ENCODE measurements around the gene UMAD1. TPM values are rescaled to one million over a fixed set of nuclear protein-coding genes. Genes with fewer than 3 reads are reported as not detected.

The UMAD1 gene
- total and polyA plus RNA-seq, 2 of the 13 experiments (the other 11 are each of a cell fraction or from before 2014, with no cell fraction given) = 16.8 to 17.6 TPM

GRCh38 chr7:7795630-7796121 lies 155.1 kb downstream of the UMAD1 start:
- no TSS peak for BruUV-seq (replicated peaks)
- no peaks in the 10 kb centered on the region for H3K79me2 ChIP-seq (ENCODE audit: insufficient read depth, low read length)
- DNase-seq (ENCODE audit: low spot score) = peak; percentile 9
- 85% methylated on average over 1 of the region's 1 CpG for WGBS (ENCODE audit: low lambda C conversion rate)
- H2AFZ ChIP-seq (ENCODE audit: low read length) = no peak overlapping the region
- no peaks in the 10 kb centered on the region for H3K27me3 ChIP-seq (ENCODE audit: control insufficient read depth in 1 of 2, insufficient read depth in 2 of 2, low read length in 2 of 2)
- TF ChIP-seq SALL1 (CRISPR knock-in tag; IDR thresholded peaks at IDR 0.05) = no peak
- TF ChIP-seq ZMYM2 (CRISPR knock-in tag; IDR thresholded peaks at IDR 0.05) = no peak
- TF ChIP-seq CAMTA2 (CRISPR knock-in tag; IDR thresholded peaks at IDR 0.05; ENCODE audit: borderline replicate concordance) = no peak
- TF ChIP-seq TOE1 (CRISPR knock-in tag; IDR thresholded peaks at IDR 0.05) = no peak
- no peak for TF ChIP-seq ZNF329 (CRISPR knock-in tag; IDR thresholded peaks at IDR 0.05; ENCODE audit: low read depth)
- TF ChIP-seq HMGXB3 (CRISPR knock-in tag; IDR thresholded peaks at IDR 0.05; ENCODE audit: borderline replicate concordance) = no peak
- no peak for TF ChIP-seq ZNF629 (CRISPR knock-in tag; conservative IDR thresholded peaks at IDR 0.05)
- no peak for TF ChIP-seq BRF2 (CRISPR knock-in tag; IDR thresholded peaks at IDR 0.05)
- no peak overlapping the region for H3K9ac ChIP-seq (ENCODE audit: insufficient read depth, low read depth, low read length)
- ATAC-seq = no peak
- H3K9me3 ChIP-seq (ENCODE audit: low read length) = no peaks in the 10 kb centered on the region
- in situ Hi-C loops (cut with HindIII; ENCODE audit: extremely low pct_ligation_motif_present, low pct_unique_long_range_greater_than_20kb) = no loop called here
- POLR2A ChIA-PET = no interaction called here
- CTCF ChIA-PET (ENCODE audit: low intra/inter-chr PET ratio, low total read pairs) = no interaction called here
- no peaks in the 10 kb centered on the region; a peak in 1 of 5 replicates for H3K36me3 ChIP-seq (replicated peaks in 1 of 2; ENCODE audit: control insufficient read depth in 1 of 2, insufficient read depth in 2 of 2, low read length in 2 of 2)
- H3K27ac ChIP-seq (ENCODE audit: extremely low read length, insufficient read depth, low read length) = no peak overlapping the region
- H3K4me1 ChIP-seq (ENCODE audit: insufficient read depth, low read length) = peaks cover 6% of the 10 kb centered on the region; the same call in 1 of the 2 replicates
- H3K4me2 ChIP-seq (ENCODE audit: low read depth, low read length) = no peak overlapping the region
- H4K20me1 ChIP-seq (ENCODE audit: insufficient read depth, low read length) = no peaks in the 10 kb centered on the region
- no peak overlapping the region for H3K4me3 ChIP-seq (replicated peaks in 1 of 3; ENCODE audit: insufficient read depth in 1 of 3, low read depth in 2 of 3, low read length in 3 of 3)
- intact Hi-C loops (cut with micrococcal nuclease; ENCODE audit: unreplicated experiment) = no loop called here
- FAIRE-seq = no peak
